GOT3 (cell line): ENCODE measurements around the gene WDR70.
"Not testable (repeated sequence)": the region's sequence is repeated elsewhere in the genome, so short reads cannot be mapped to it uniquely, and the experiment has no call there.

Experiments used
- DNase-seq: peaks from one replicate; lab custom pipeline; 2025; ENCODE audit warnings: mixed read lengths; lab: John Stamatoyannopoulos, UW

The WDR70 gene

GRCh38 chr5:37454402-37455055 lies 75.4 kb downstream of the WDR70 start:
- DNase-seq: not testable (repeated sequence)

- not testable (repeated sequence) for DNase-seq
Observed at GRCh38 chr5:37463191-37464051, 84.3 kb downstream of the WDR70 start.

- DNase-seq: not testable (repeated sequence)
Observed at GRCh38 chr5:37464581-37464980, 85.5 kb downstream of the WDR70 start.

- not testable (repeated sequence) for DNase-seq
Observed at GRCh38 chr5:37469383-37469782, 90.3 kb downstream of the WDR70 start.

- no peak for DNase-seq
Observed at GRCh38 chr5:37471666-37472197, 92.6 kb downstream of the WDR70 start.

GRCh38 chr5:37477426-37477825 lies 98.3 kb downstream of the WDR70 start:
- no peak for DNase-seq

- DNase-seq: no peak
Observed at GRCh38 chr5:37478121-37478894, 99.2 kb downstream of the WDR70 start.

- DNase-seq: not testable (repeated sequence)
Observed at GRCh38 chr5:37481395-37481794, 102.3 kb downstream of the WDR70 start.

GRCh38 chr5:37490120-37490810 lies 111.1 kb downstream of the WDR70 start:
- no peak for DNase-seq

- DNase-seq: no peak
Observed at GRCh38 chr5:37490931-37491330, 111.8 kb downstream of the WDR70 start.

GRCh38 chr5:37492778-37493555 lies 113.8 kb downstream of the WDR70 start:
- no peak for DNase-seq

GRCh38 chr5:37494756-37495155 lies 115.6 kb downstream of the WDR70 start:
- DNase-seq: no peak

GRCh38 chr5:37495210-37495609 lies 116.1 kb downstream of the WDR70 start:
- no peak for DNase-seq

GRCh38 chr5:37495668-37496347 lies 116.7 kb downstream of the WDR70 start:
- DNase-seq: no peak

- DNase-seq: no peak
Observed at GRCh38 chr5:37496902-37497445, 117.9 kb downstream of the WDR70 start.

GRCh38 chr5:37501152-37501551 lies 122.0 kb downstream of the WDR70 start:
- DNase-seq: no peak

GRCh38 chr5:37506241-37506640 lies 127.1 kb downstream of the WDR70 start:
- DNase-seq: no peak

- DNase-seq: no peak
Observed at GRCh38 chr5:37506722-37507121, 127.6 kb downstream of the WDR70 start.

- no peak for DNase-seq
Observed at GRCh38 chr5:37511646-37512045, 132.5 kb downstream of the WDR70 start.

- no peak for DNase-seq
Observed at GRCh38 chr5:37514946-37515345, 135.8 kb downstream of the WDR70 start.
